Kidney epithelial cell (primary cell): ENCODE results near the gene KCNMA1. TPM values are rescaled to one million over a fixed set of nuclear protein-coding genes. Genes with fewer than 3 reads are reported as not detected.

Experiments
- DNase-seq: peaks from one replicate; pipeline ENCODE4 v3.0.0-alpha.2; 2010; ENCODE audit warnings: low read depth
- H3K27me3 ChIP-seq: 2 replicates; pipeline ENCODE4 v1.6.0; 2011; ENCODE audit warnings: low read length; ENCODE audit not compliant: control insufficient read depth, insufficient read depth
- H3K36me3 ChIP-seq: 2 replicates; pipeline ENCODE4 v1.5.1; 2011; ENCODE audit warnings: low read length; ENCODE audit not compliant: control insufficient read depth, insufficient read depth
- H3K4me3 ChIP-seq: 2 replicates; pipeline ENCODE4 v1.5.1; 2011; ENCODE audit warnings: low read depth, mild to moderate bottlenecking, control low read depth, low read length
- CTCF ChIP-seq: IDR thresholded peaks from 2 replicates; pipeline ENCODE4 v1.5.1; 2011; ENCODE audit warnings: mild to moderate bottlenecking, moderate library complexity, low read length, control low read depth, inconsistent platforms; ENCODE audit not compliant: insufficient read depth, poor library complexity, severe bottlenecking
- total RNA-seq: library from RNA; depleted of rRNA; stranded (reverse); fragments of >200 nt; gene quantifications from 2 replicates; pipeline ENCODE4 v1.2.3, GENCODE V29; 2015

KCNMA1 gene
- total RNA-seq, 1 donor from 2014 or later = 18.9 TPM

DNA sequence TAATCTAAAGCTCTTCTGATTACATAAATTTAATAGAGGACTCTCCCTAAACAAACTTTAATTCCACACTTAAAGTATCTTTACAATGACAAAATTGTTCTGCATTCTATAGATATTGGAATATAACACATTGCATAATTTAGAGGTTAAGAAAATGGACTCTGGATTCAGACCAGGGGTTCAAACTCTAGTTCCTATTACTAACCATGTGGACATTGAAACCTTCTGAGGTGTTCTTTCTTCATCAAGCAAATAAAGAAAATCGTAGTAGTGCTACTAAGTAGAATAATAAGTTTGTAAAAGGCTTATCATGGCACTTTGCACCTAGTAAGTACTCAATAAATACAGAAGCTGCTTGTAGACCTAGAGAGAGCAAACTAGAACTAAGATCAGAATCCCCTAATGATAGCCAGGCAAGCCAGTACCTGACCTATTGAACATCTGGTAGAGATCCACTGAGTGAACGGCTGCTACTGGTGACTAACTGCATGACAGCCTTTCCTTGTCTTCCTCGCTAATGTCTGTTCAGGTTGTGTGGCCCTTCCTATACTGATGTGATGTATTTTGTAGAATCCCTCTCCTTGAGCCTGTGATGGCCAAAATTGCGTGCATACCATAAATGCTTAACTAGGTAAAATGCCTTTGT, 430.3 kb downstream of the KCNMA1 start:
- no peak overlapping the region for H3K4me3 ChIP-seq
- H3K36me3 ChIP-seq = no peaks in the 10 kb centered on the region
- TF ChIP-seq CTCF = no peak
- no peaks in the 10 kb centered on the region for H3K27me3 ChIP-seq
- no peak for DNase-seq

GRCh38 chr10:77205135-77205534, 432.5 kb downstream of the KCNMA1 start:
- Histone ChIP-seq H3K27me3 (no peaks in the 10 kb centered on the region), H3K4me3 (no peak overlapping the region), H3K36me3 (no peaks in the 10 kb centered on the region)
- DNase-seq = no peak
- TF ChIP-seq CTCF = no peak

- no peak for TF ChIP-seq CTCF
- H3K27me3 ChIP-seq = no peaks in the 10 kb centered on the region
- no peak overlapping the region for H3K4me3 ChIP-seq
- DNase-seq = no peak
- no peaks in the 10 kb centered on the region for H3K36me3 ChIP-seq
These were observed 433.4 kb downstream of the KCNMA1 start for GRCh38 chr10:77204171-77204570.

GRCh38 chr10:77202857-77203256, 434.8 kb downstream of the KCNMA1 start:
- H3K27me3 ChIP-seq = no peaks in the 10 kb centered on the region
- TF ChIP-seq CTCF = no peak
- no peak overlapping the region for H3K4me3 ChIP-seq
- H3K36me3 ChIP-seq = no peaks in the 10 kb centered on the region
- DNase-seq = no peak

GRCh38 chr10:77201135-77202106, 436.2 kb downstream of the KCNMA1 start:
- no peak for DNase-seq
- TF ChIP-seq CTCF = no peak
- Histone ChIP-seq H3K4me3 (no peak overlapping the region), H3K36me3 (no peaks in the 10 kb centered on the region), H3K27me3 (no peaks in the 10 kb centered on the region)
